Loucy (cell line): ENCODE data around the gene GOLIM4.

Experiments
- EZH2phosphoT487 ChIP-seq: fragments of 200-600 bp; IDR thresholded peaks from 2 replicates; pipeline ENCODE4 v1.6.1; 2018; ENCODE audit warnings: antibody characterized with exemption, mild to moderate bottlenecking, moderate library complexity, borderline replicate concordance
- TF ChIP-seq, protein P1 (sequence below): fragments of 200-600 bp; sonication (generic); conservative IDR thresholded peaks from 2 replicates; pipeline ENCODE4 v1.5.1; 2014; ENCODE audit warnings: mild to moderate bottlenecking, antibody characterized with exemption, low read length

DNA sequence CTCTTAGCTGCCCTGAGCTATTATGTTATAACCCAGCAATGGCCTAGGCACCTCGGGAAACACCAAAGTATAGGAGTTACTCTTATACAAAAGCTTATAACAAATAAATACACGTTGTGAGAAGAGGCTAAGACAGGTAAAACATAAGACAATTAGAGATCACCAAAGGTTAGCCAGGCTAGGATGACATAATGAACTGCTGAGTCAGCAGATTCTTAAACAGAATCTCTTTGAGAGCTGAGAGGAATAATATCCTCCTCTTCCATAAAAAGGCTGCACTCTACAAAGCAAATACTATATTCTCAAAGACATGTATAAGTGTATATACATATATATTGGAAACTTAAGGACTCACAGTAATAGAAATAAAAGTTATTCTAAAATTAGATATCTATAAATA is 37.2 kb downstream of the GOLIM4 start:
- TF ChIP-seq, protein P1, sequence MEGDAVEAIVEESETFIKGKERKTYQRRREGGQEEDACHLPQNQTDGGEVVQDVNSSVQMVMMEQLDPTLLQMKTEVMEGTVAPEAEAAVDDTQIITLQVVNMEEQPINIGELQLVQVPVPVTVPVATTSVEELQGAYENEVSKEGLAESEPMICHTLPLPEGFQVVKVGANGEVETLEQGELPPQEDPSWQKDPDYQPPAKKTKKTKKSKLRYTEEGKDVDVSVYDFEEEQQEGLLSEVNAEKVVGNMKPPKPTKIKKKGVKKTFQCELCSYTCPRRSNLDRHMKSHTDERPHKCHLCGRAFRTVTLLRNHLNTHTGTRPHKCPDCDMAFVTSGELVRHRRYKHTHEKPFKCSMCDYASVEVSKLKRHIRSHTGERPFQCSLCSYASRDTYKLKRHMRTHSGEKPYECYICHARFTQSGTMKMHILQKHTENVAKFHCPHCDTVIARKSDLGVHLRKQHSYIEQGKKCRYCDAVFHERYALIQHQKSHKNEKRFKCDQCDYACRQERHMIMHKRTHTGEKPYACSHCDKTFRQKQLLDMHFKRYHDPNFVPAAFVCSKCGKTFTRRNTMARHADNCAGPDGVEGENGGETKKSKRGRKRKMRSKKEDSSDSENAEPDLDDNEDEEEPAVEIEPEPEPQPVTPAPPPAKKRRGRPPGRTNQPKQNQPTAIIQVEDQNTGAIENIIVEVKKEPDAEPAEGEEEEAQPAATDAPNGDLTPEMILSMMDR, result no peak
- TF ChIP-seq EZH2phosphoT487, result no peak
